IMR-90 (cell line): Measurements from ENCODE around the gene LHX8. TPM values are rescaled to one million over a fixed set of nuclear protein-coding genes. Genes with fewer than 3 reads are reported as not detected.

Experiments used
- ATAC-seq: fragments of 200-7000 bp; cut with Tn5 transposase; 2 replicates; pipeline ENCODE4 v1.9.1; 2020; ENCODE audit warnings: low read depth, mild to moderate bottlenecking, moderate library complexity
- BruUV-seq: library from RNA; stranded (reverse); fragments of 400-500 nt; replicated peaks from 2 replicates; lab custom pipeline; 2021; lab: Mats Ljungman, UMichigan
- CTCF ChIA-PET: fragments of 300-600 bp; formaldehyde crosslinking; extraction: SDS; loops from one replicate; lab custom pipeline; 2021; ENCODE audit warnings: antibody characterized with exemption; lab: Yijun Ruan, JAX
- POLR2A ChIA-PET: fragments of 300-600 bp; sonication (Branson Sonifier 250); formaldehyde crosslinking; loops from one replicate; lab custom pipeline; 2022; ENCODE audit warnings: antibody characterized with exemption; ENCODE audit not compliant: unreplicated experiment; lab: Charles Lee
- DNase-seq: peaks from one replicate; pipeline ENCODE4 v3.0.0; 2013
- H2AFZ ChIP-seq: replicated peaks from 2 replicates; pipeline ENCODE3; 2013; ENCODE audit warnings: low read length, mild to moderate bottlenecking; ENCODE audit not compliant: poor library complexity
- H2AK5ac ChIP-seq: 2 replicates; pipeline ENCODE4 v1.6.1; 2013; ENCODE audit warnings: low read depth, low read length, inconsistent platforms
- H2AK9ac ChIP-seq: replicated peaks from 2 replicates; pipeline ENCODE3; 2013; ENCODE audit warnings: mild to moderate bottlenecking, low read depth, low read length, moderate library complexity; ENCODE audit not compliant: poor library complexity
- H2BK120ac ChIP-seq: 2 replicates; pipeline ENCODE4 v1.6.1; 2013; ENCODE audit warnings: low read depth, low read length, inconsistent platforms
- H2BK15ac ChIP-seq: 3 replicates; pipeline ENCODE4 v1.6.1; 2013; ENCODE audit warnings: low read depth, low read length, inconsistent platforms
- H2BK20ac ChIP-seq: 2 replicates; pipeline ENCODE4 v1.6.1; 2013; ENCODE audit warnings: low read depth, mild to moderate bottlenecking, inconsistent platforms, low read length, moderate library complexity
- H2BK5ac ChIP-seq: 2 replicates; pipeline ENCODE4 v1.6.1; 2013; ENCODE audit warnings: mild to moderate bottlenecking, low read depth, low read length, inconsistent platforms; ENCODE audit not compliant: poor library complexity, severe bottlenecking
- H3K14ac ChIP-seq: replicated peaks from 2 replicates; pipeline ENCODE4 v1.6.1; 2013; ENCODE audit warnings: low read depth, low read length, inconsistent platforms
- H3K18ac ChIP-seq: 2 replicates; pipeline ENCODE4 v1.6.1; 2013; ENCODE audit warnings: low read depth, low read length, control low read depth
- H3K23ac ChIP-seq: 2 replicates; pipeline ENCODE4 v1.6.1; 2013; ENCODE audit warnings: low read depth, low read length, inconsistent platforms
- H3K27ac ChIP-seq: 2 replicates; pipeline ENCODE4 v1.5.1; 2013; ENCODE audit warnings: mild to moderate bottlenecking, control low read depth, low read length; ENCODE audit not compliant: insufficient read depth
- H3K27me3 ChIP-seq: 2 replicates; pipeline ENCODE4 v1.6.1; 2013; ENCODE audit warnings: low read length; ENCODE audit not compliant: control insufficient read depth, insufficient read depth
- H3K36me3 ChIP-seq: 2 replicates; pipeline ENCODE4 v1.6.1; 2013; ENCODE audit warnings: low read length, mixed read lengths; ENCODE audit not compliant: control insufficient read depth, insufficient read depth
- H3K4ac ChIP-seq: 2 replicates; pipeline ENCODE4 v1.6.1; 2013; ENCODE audit warnings: low read depth, low read length, inconsistent platforms
- H3K4me1 ChIP-seq: 2 replicates; pipeline ENCODE4 v1.6.1; 2013; ENCODE audit warnings: low read length, mixed read lengths; ENCODE audit not compliant: control insufficient read depth, insufficient read depth
- H3K4me2 ChIP-seq: 2 replicates; pipeline ENCODE4 v1.6.1; 2013; ENCODE audit warnings: low read depth, mild to moderate bottlenecking, control low read depth, low read length, moderate library complexity
- H3K4me3 ChIP-seq: 2 replicates; pipeline ENCODE4 v1.5.1; 2013; ENCODE audit warnings: low read depth, mild to moderate bottlenecking, control low read depth, low read length, moderate library complexity; ENCODE audit not compliant: insufficient read depth
- H3K56ac ChIP-seq: 2 replicates; pipeline ENCODE4 v1.6.1; 2013; ENCODE audit warnings: low read length, inconsistent platforms; ENCODE audit not compliant: insufficient read depth; ENCODE audit errors: extremely low read depth
- H3K79me1 ChIP-seq, 2 experiments: 2 replicates each; pipeline ENCODE4 v1.6.1; 2013; ENCODE audit warnings: low read length in 2 of 2, inconsistent platforms in 1 of 2, low read depth in 1 of 2
- H3K9ac ChIP-seq: 2 replicates; pipeline ENCODE4 v1.6.1; 2013; ENCODE audit warnings: low read depth, low read length, control low read depth
- H3K9me1 ChIP-seq: 2 replicates; pipeline ENCODE4 v1.6.1; 2013; ENCODE audit warnings: low read length, inconsistent platforms; ENCODE audit not compliant: insufficient read depth
- H3K9me3 ChIP-seq: 2 replicates; pipeline ENCODE4 v1.6.1; 2013; ENCODE audit warnings: low read length; ENCODE audit not compliant: control insufficient read depth, insufficient read depth
- H4K20me1 ChIP-seq: 2 replicates; pipeline ENCODE4 v1.6.1; 2013; ENCODE audit warnings: low read length, inconsistent platforms; ENCODE audit not compliant: insufficient read depth
- H4K5ac ChIP-seq: 2 replicates; pipeline ENCODE4 v1.6.1; 2013; ENCODE audit warnings: mild to moderate bottlenecking, low read depth, low read length, control low read depth
- H4K8ac ChIP-seq, 2 experiments: 2 replicates each; pipeline ENCODE4 v1.6.1; 2013; ENCODE audit warnings: low read depth in 2 of 2, low read length in 2 of 2, control low read depth in 1 of 2, inconsistent platforms in 1 of 2
- H4K91ac ChIP-seq: 2 replicates; pipeline ENCODE4 v1.6.1; 2013; ENCODE audit warnings: low read depth, low read length, inconsistent platforms; ENCODE audit not compliant: insufficient read depth
- BHLHE40 ChIP-seq: fragments of 150-350 bp; IDR thresholded peaks from 2 replicates; pipeline ENCODE4 v1.6.1; 2016; ENCODE audit warnings: mild to moderate bottlenecking, low read depth, low read length
- CEBPB ChIP-seq: IDR thresholded peaks from 2 replicates; pipeline ENCODE4 v1.6.1; 2012; ENCODE audit warnings: low read depth, low read length, improper control_type of control experiment
- CHD1 ChIP-seq: IDR thresholded peaks from 2 replicates; pipeline ENCODE4 v1.6.1; 2012; ENCODE audit warnings: low read depth, low read length, improper control_type of control experiment
- FOS ChIP-seq: fragments of 150-350 bp; IDR thresholded peaks from 2 replicates; pipeline ENCODE4 v1.6.1; 2016; ENCODE audit warnings: low read depth, low read length
- MAFK ChIP-seq: IDR thresholded peaks from 2 replicates; pipeline ENCODE4 v1.6.1; 2012; ENCODE audit warnings: low read depth, low read length, improper control_type of control experiment
- MAZ ChIP-seq: IDR thresholded peaks from 2 replicates; pipeline ENCODE4 v1.6.1; 2012; ENCODE audit warnings: low read depth, mild to moderate bottlenecking, low read length, improper control_type of control experiment, moderate library complexity, borderline replicate concordance
- MXI1 ChIP-seq: IDR thresholded peaks from 2 replicates; pipeline ENCODE4 v1.6.1; 2012; ENCODE audit warnings: low read depth, mild to moderate bottlenecking, low read length, moderate library complexity, borderline replicate concordance
- NFE2L2 ChIP-seq: fragments of 150-350 bp; IDR thresholded peaks from 2 replicates; pipeline ENCODE4 v1.6.1; 2016; ENCODE audit warnings: low read depth, mild to moderate bottlenecking, low read length
- POLR2A ChIP-seq: IDR thresholded peaks from 2 replicates; pipeline ENCODE4 v1.6.1; 2012; ENCODE audit warnings: mild to moderate bottlenecking, low read depth, low read length
- RAD21 ChIP-seq: IDR thresholded peaks from 2 replicates; pipeline ENCODE4 v1.6.1; 2012; ENCODE audit warnings: low read length, improper control_type of control experiment
- RCOR1 ChIP-seq: IDR thresholded peaks from 2 replicates; pipeline ENCODE4 v1.6.1; 2012; ENCODE audit warnings: mild to moderate bottlenecking, low read length, improper control_type of control experiment; ENCODE audit not compliant: insufficient replicate concordance
- RFX5 ChIP-seq: IDR thresholded peaks from 2 replicates; pipeline ENCODE4 v1.8.0; 2012; ENCODE audit warnings: low read depth, mild to moderate bottlenecking, low read length, moderate library complexity
- SMC3 ChIP-seq: fragments of 150-350 bp; IDR thresholded peaks from 2 replicates; pipeline ENCODE4 v1.6.1; 2016; ENCODE audit warnings: low read depth, mild to moderate bottlenecking, antibody characterized with exemption, low read length, moderate library complexity
- WGBS, 2 experiments: methylation state at CpG; one replicate each; pipeline versions ENCODE4 v1.1.5 to v1.1.7; 2013; ENCODE audit warnings: missing lambda C conversion rate in 2 of 2; ENCODE audit not compliant: insufficient read length in 1 of 2; ENCODE audit errors: extremely low coverage in 2 of 2; 5-methylcytosine and 5-hydroxymethylcytosine counted together
- dilution Hi-C: fragments of 300-500 bp; cut with HindIII; formaldehyde crosslinking; loops from one replicate; pipeline ENCODE4 v1.14.3; 2018; ENCODE audit warnings: low sequenced_read_pairs; ENCODE audit not compliant: unreplicated experiment
- in situ Hi-C: fragments of 300-500 bp; cut with MboI; formaldehyde crosslinking; loops from 3 replicates; pipeline ENCODE4 v1.14.3; 2019; ENCODE audit warnings: low sequenced_read_pairs, inconsistent platforms, mixed read lengths
- intact Hi-C: fragments of 100-400 bp; cut with micrococcal nuclease; formaldehyde crosslinking; loops from 2 replicates; pipeline ENCODE4 v1.10.0; 2022
- polyA plus RNA-seq, 3 experiments: library from polyadenylated mRNA; depleted of rRNA; stranded (reverse); fragments of >200 nt; gene quantifications; 2 replicates each; pipeline ENCODE4 v1.2.3, GENCODE V29; 2012; ENCODE audit warnings: low replicate concordance in 1 of 3
- total RNA-seq: library from RNA; depleted of rRNA; stranded (reverse); fragments of >200 nt; gene quantifications from 2 replicates; pipeline ENCODE4 v1.2.3, GENCODE V29; 2012
- TF ChIP-seq, protein P1 (sequence below): conservative IDR thresholded peaks from 2 replicates; pipeline ENCODE4 v1.5.1; 2012; ENCODE audit warnings: mild to moderate bottlenecking, low read depth, low read length, improper control_type of control experiment
- TF ChIP-seq, protein P2 (sequence below): fragments of 150-350 bp; IDR thresholded peaks from 2 replicates; pipeline ENCODE4 v1.6.1; 2016; ENCODE audit warnings: low read depth, mild to moderate bottlenecking, low read length, moderate library complexity, borderline replicate concordance
- TF ChIP-seq, protein P3 (sequence below): fragments of 150-350 bp; IDR thresholded peaks from 2 replicates; pipeline ENCODE4 v1.6.1; 2017; ENCODE audit warnings: mild to moderate bottlenecking, antibody characterized with exemption, low read length, low read depth

LHX8 gene
- total and polyA plus RNA-seq, 2 of the 4 experiments (the other 2 are of a cell fraction) = not detected

DNA sequence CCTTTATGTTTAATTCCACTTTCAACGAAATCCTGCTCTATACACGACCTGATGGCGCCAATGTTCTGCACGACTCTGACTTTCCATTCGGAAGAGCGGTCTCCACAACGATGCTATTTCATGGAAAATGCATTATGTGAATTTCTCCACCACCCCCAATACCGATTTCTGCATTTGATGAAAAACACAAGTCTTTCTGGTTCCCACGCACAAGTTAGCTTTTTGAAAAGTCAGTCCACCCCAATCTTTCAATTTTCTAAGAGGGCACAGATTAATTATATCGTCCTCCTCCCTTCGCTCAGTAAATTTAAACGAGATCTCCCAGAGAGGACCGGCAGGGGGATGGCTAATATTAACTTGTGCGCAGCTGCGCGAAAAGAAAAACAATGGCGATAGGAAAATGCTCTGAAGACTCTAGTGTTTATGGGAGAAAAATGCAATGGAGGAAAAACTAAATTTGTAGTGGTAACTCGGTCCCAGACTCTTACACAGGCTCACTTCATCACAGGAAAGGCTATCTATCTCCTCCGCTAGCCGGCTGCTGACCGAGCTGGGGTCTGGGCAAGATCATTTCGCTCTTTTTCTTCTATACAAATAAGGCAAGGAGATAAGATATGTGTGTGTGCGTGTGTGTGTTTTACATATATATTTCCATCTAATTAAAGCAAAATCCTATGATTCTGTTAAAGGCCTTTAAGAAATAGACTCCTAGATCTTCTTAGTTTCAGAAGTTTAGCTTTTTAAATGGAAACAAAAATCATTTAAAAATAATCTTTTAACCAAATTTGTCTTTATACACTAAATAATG lies 1.2 kb upstream of the LHX8 start:
- H2AK9ac ChIP-seq = no peak overlapping the region
- H3K9ac ChIP-seq = no peak overlapping the region
- peaks cover 89% of the 10 kb centered on the region for H3K27me3 ChIP-seq
- BruUV-seq = no TSS peak
- H3K18ac ChIP-seq = no peak overlapping the region
- H3K36me3 ChIP-seq = no peaks in the 10 kb centered on the region
- no peak overlapping the region for H3K4me2 ChIP-seq
- H3K14ac ChIP-seq = no peak overlapping the region
- H3K9me3 ChIP-seq = peaks cover 4% of the 10 kb centered on the region
- no peaks in the 10 kb centered on the region for H3K4me1 ChIP-seq
- no peaks in the 10 kb centered on the region for H3K79me1 ChIP-seq
- no peak for TF ChIP-seq MXI1
- TF ChIP-seq, protein P1, sequence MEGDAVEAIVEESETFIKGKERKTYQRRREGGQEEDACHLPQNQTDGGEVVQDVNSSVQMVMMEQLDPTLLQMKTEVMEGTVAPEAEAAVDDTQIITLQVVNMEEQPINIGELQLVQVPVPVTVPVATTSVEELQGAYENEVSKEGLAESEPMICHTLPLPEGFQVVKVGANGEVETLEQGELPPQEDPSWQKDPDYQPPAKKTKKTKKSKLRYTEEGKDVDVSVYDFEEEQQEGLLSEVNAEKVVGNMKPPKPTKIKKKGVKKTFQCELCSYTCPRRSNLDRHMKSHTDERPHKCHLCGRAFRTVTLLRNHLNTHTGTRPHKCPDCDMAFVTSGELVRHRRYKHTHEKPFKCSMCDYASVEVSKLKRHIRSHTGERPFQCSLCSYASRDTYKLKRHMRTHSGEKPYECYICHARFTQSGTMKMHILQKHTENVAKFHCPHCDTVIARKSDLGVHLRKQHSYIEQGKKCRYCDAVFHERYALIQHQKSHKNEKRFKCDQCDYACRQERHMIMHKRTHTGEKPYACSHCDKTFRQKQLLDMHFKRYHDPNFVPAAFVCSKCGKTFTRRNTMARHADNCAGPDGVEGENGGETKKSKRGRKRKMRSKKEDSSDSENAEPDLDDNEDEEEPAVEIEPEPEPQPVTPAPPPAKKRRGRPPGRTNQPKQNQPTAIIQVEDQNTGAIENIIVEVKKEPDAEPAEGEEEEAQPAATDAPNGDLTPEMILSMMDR = no peak
- no peak for TF ChIP-seq CHD1
- no peak for TF ChIP-seq BHLHE40
- TF ChIP-seq, protein P2, sequence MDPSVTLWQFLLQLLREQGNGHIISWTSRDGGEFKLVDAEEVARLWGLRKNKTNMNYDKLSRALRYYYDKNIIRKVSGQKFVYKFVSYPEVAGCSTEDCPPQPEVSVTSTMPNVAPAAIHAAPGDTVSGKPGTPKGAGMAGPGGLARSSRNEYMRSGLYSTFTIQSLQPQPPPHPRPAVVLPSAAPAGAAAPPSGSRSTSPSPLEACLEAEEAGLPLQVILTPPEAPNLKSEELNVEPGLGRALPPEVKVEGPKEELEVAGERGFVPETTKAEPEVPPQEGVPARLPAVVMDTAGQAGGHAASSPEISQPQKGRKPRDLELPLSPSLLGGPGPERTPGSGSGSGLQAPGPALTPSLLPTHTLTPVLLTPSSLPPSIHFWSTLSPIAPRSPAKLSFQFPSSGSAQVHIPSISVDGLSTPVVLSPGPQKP = no peak
- no peak for TF ChIP-seq NFE2L2
- TF ChIP-seq FOS = no peak
- no peak for TF ChIP-seq MAZ
- no peak for TF ChIP-seq RFX5
- no peak for TF ChIP-seq POLR2A
- TF ChIP-seq, protein P3, sequence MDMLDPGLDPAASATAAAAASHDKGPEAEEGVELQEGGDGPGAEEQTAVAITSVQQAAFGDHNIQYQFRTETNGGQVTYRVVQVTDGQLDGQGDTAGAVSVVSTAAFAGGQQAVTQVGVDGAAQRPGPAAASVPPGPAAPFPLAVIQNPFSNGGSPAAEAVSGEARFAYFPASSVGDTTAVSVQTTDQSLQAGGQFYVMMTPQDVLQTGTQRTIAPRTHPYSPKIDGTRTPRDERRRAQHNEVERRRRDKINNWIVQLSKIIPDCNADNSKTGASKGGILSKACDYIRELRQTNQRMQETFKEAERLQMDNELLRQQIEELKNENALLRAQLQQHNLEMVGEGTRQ = no peak
- no peak for TF ChIP-seq RCOR1
- no peak for TF ChIP-seq RAD21
- TF ChIP-seq SMC3 = no peak
- TF ChIP-seq CEBPB = no peak
- no peak for TF ChIP-seq MAFK
- DNase-seq = no peak
- intact Hi-C loops (no loop called here), in situ Hi-C loops (no loop called here), dilution Hi-C loops (no loop called here)
- H2AK5ac ChIP-seq = no peak overlapping the region
- H3K27ac ChIP-seq = no peak overlapping the region
- no peak overlapping the region for H4K91ac ChIP-seq
- no peak overlapping the region for H3K56ac ChIP-seq
- WGBS, 2 experiments = no CpG with 5 or more reads among the region's 23 CpGs
- POLR2A ChIA-PET = no interaction called here
- no peak for ATAC-seq
- H3K9me1 ChIP-seq = no peaks in the 10 kb centered on the region
- no peaks in the 10 kb centered on the region for H4K20me1 ChIP-seq
- H2BK5ac ChIP-seq = no peak overlapping the region
- no peak overlapping the region for H3K4me3 ChIP-seq
- H3K4ac ChIP-seq = no peak overlapping the region
- CTCF ChIA-PET = no interaction called here
- H4K8ac ChIP-seq = no peak overlapping the region
- H2BK120ac ChIP-seq = no peak overlapping the region
- no peak overlapping the region for H2BK20ac ChIP-seq
- H4K5ac ChIP-seq = no peak overlapping the region
- no peak overlapping the region for H2BK15ac ChIP-seq
- no peak overlapping the region for H2AFZ ChIP-seq
- no peak overlapping the region for H3K23ac ChIP-seq
